Inflammatory macrophage treated with lipopolysaccharide for 1 hour (primary cell): Measurements from ENCODE around the gene PDK4.
"Not testable (repeated sequence)": the region's sequence is repeated elsewhere in the genome, so short reads cannot be mapped to it uniquely, and the experiment has no call there.

ENCODE experiments used
- DNase-seq, 2 donors: peaks; one replicate each; pipeline ENCODE4 v3.0.0-alpha.2; 2020 to 2022

The PDK4 gene

GRCh38 chr7:95596198-95597063 lies at the start of gene PDK4:
Gene PDK4, minus strand, starts transcription at chr7:95596516. Its CDS starts 223 bp downstream, at chr7:95596293.
- peak; percentile 65 to 72 for DNase-seq

DNA sequence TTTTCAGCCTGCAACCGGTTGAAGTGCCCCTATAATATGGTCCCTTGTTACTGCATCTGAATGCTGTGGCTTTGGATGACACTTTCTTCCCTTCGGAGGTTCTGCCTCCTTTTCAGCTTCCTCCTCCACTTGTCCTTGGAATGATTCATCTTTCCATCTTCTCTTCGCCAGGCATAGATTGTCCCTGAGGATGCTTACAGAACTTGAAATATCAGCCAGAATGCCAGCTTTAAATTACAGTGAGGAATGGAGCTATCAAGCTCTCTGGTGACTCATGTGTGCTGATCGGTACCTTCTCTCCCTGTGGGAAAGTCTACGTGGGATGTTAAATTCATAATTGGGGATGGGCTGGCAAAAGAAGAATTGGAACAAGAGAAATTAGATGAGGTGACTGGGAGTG lies 45.9 kb upstream of the PDK4 start:
- no peak for DNase-seq

- DNase-seq = no peak
Measured at GRCh38 chr7:95636140-95636940, 40.0 kb upstream of the PDK4 start.

GRCh38 chr7:95632609-95633008 lies 36.3 kb upstream of the PDK4 start:
- DNase-seq = no peak

DNA sequence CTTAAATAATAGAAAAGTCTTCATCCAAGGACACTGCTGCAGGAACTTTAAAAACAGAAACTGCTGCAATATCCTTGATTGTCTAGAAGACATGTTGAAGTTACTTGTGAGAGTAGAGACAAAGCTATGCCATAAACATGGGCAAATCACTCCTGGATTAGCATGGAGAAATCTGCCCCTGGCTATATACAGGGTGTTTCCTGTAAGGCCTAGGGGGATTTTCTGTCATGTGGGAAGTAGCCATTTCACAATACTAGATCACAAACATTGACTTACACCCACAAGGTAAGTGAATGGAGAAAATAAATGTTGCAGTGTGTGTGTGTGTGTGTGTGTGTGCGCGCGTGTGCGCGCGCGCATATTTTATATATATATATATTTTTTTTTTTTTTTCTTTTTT lies 35.2 kb upstream of the PDK4 start:
- DNase-seq = peak; percentile 20 to 57

DNA sequence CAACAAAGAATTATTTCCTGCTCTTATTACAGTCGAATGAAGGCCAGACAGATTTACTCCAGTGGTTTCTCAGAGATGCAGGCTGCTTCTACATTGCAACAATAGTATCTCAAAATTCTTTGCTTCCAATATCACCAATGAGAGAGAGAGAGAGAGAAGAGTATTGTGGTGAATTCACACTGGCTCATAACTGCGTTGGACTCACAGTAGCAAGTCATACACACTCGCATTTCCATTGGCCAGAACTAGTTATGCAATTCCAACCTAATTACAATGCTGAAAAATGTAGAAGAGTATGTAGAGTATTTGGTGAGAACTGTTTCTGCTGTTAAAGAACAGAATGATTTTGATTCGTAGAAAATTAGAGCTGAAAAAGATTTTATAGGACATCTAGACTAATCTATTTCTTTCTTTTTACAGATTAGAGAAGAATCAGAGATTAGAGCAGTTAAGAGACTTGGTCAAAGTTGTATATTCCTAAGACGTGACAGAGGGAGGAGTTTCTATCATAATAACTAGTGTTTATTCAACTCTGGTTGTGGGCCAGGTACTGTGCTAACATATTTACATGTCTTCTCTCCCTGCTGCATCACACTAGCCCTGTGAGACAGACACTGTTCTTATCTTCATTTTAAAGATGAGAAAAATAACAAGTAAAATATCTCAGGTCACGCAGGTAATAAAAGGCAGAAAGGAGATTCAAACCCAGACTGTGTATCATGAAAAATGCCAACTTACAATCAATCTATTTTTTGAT lies 34.6 kb upstream of the PDK4 start:
- no peak for DNase-seq

DNA sequence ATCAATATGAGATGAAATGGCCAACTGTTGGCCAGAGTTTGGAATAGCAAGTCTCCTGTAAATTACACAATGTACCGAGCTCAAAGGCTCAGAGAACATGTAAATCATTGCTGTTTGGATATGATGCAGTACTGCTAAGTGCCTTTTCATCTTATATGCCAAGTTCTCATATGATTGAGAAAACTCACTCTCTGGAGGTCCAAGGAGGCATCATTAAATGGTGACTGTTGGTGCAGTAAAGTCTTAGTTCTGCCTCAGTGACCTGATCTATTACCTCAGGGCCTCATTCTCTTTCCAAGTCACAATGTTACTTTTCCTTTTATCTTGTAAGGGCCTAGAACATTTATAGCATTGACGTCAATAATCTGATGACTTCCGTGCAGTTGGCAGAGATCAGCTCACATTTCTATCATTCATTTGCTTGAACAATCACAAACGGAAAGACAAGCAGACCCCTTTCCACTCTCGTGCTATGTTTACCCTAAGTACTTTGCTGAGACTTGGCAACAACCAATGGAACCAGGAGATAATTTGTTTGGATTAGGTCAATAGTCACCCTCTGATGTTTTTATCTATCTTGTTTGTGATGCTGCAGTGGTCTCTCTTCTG lies 32.6 kb upstream of the PDK4 start:
- no peak for DNase-seq

DNA sequence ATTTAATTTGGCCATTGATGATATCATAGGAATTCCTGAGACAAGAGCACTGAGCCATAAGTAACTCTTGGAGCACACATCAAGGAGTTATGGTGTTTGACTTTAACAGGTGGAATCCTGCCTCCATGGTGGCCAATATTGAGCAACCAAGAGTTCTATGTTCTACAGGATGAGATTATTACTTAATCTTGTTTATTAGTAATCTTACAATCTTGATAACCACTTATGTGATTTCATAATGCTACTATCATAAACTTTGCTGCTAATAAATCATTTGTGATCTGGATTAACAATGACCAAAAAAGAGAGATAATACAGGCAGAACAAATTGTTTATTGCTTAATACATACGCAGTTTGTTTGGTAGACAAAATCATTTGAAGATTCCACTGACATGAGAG lies 27.5 kb upstream of the PDK4 start:
- DNase-seq = no peak

GRCh38 chr7:95622859-95623258 lies 26.5 kb upstream of the PDK4 start:
- no peak for DNase-seq

GRCh38 chr7:95622001-95622549 lies 25.8 kb upstream of the PDK4 start:
- DNase-seq = no peak

DNA sequence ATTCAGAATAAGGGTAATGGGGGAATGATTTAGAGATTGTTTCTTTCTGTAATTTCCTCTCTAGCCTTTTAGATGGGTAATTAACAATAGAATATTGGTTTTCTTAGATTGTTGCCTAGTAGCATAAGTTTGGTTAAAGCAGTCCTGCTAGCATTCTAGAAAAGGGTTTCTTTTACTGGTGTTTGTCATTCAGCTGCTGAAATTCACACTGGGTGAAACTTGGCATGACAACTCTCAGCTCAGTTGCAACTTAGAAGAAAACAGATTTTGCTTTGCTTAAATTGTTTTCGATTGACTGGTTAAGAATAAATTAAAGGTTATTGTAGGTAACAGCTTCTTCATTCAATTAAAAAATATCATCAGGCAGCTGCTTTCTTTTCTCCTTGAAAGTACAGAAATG lies 25.1 kb upstream of the PDK4 start:
- no peak for DNase-seq

DNA sequence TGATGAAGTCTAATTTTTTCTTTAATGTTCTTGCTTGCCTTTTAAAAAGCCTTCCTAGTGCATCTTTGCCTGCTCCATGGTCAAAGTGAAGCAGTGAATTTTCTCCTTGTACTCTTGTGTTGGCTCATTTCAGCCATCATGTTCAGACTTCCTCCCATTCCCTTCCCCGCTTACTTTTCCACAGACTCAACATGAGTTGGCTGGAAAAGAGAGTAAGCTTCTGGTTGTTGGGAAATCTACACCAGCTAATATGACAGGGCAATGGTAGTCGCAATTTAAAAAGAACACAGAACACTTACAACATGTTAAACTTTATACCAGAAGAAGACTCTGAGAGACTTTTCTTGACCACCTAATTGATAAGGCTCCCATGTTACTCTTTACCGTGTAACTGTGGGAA lies 24.3 kb upstream of the PDK4 start:
- no peak for DNase-seq

GRCh38 chr7:95619921-95620320 lies 23.6 kb upstream of the PDK4 start:
- peak; percentile 14 to 29 for DNase-seq

DNA sequence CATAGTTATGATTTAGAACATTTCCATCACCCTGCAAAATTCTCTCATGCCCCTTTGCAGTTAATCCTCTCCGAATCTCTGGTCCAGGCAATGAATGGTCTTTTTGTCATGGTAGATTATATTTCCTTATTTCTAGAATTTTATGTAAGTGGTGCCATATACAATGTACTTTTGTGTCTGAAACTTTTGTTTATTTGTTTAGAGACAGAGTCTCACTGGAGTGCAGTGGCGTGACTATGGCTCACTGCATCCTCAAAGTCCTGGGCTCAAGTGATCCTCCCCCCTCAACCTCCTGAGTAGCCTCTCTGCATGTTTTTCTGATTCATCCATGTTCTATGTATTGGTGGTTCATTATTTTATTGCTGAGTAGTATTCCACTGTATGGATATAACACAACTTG lies 23.2 kb upstream of the PDK4 start:
- no peak for DNase-seq

DNA sequence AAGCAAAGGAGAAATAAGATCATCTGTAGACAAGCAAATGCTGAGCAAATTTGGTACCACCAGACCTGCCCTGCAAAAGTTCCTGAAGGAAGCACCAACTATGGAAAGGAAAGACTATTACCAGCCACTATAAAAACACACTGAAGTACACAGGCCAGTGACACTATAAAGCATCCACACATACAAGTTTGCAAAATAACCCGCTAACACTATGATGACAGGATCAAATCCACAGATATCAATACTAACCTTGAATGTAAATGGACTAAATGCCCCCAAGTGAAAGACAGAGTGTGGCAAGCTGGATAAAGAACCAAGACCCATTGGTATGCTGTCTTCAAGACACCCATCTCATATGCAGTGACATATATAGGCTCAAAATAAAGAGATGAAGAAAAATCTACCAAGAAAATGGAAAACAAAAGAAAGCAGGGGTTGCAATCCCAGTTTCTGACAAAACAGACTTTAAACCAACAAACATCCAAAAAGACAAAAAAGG lies 18.2 kb upstream of the PDK4 start:
- no peak for DNase-seq

GRCh38 chr7:95611224-95611623 lies 14.9 kb upstream of the PDK4 start:
- no peak for DNase-seq

DNA sequence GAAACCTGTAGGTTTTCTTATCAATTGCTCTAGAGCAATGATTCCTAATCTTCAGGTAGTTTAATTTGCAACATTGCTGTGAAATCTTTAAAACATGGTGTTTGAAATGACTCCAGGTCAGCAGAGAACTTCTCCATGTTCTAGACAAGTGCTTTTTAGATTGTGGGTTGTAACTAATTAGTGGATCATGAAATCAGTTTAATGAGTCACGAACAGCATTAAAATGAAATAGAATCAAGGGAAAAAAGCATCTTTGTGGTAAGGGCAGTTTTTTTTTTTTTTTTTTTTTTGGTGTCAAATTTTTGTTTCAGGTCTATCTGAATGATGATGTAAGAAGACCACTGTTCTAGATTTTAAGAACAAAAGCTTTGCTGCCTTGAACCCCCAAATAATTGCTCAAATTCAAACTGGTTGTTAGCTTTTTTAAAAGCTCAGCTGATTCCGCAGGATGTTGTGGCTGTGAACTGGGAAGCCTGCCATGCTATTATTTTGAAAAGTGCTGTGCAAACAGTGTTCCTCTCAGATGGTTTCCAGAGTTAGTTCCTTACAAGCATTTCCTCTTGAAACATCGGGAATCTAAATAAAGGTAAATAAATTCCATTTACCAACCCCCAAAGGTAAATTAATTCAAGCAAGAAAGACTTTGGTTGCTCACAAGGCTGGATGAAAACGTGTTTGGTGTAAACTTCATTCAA lies 13.1 kb upstream of the PDK4 start:
- no peak for DNase-seq

DNA sequence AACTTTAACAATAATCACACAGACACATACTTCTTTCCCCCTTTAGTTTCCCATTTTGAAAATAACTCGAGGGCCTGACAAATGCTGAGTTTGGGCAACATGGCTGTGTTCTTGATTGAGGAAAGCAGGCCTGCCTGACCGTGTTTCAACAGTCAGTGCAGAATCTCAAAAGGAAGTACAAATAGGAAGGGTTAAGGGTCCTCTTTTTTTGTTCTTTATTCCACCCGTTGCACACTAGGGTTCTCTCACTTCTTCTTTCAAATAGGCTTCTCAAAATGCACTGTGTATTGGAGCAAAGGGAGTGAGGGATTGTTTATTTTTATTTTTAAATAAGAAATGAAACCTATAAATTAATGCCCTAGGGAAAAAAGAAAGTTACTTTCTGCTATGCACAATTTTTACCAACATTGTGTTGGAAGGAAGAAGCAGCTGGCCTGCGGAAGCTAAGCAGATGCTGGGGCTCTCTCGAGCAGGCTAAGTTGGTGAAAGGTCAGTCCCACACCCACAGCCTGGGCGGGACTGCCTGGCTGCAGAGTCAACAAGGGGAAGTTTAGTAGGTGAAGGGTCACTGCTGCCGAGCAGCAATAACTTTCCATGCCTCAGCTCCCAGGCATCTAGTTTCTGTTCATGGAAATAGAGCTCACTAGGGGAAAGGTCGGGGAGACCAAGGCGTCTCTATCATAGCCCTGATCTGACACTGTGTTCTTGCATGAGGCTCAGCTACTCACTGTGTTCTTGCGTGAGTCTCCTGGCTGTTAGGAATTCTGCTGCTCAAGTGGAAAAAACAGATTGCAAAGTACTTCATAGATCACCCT lies 12.2 kb upstream of the PDK4 start:
- peak; percentile 92 to 93 for DNase-seq

DNA sequence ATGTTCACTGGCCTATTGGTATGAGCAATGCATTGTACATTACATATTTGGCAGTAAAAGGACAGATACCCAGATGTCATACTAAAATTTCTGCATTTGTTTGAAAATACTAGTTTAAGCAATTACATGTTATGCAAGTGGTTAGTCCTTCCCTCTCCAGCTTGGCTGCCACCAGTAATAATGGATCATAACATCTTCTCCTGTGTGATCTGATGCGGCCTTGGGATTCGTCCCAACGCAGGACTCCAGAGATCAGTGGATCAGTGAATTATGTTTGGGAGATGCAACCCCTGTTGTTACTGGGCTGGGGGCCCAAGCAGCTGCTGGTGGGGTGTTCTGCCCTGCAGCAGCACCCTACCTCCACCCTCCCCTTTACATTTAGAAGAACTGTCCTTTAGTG lies 11.2 kb upstream of the PDK4 start:
- peak; percentile 55 to 62 for DNase-seq

DNA sequence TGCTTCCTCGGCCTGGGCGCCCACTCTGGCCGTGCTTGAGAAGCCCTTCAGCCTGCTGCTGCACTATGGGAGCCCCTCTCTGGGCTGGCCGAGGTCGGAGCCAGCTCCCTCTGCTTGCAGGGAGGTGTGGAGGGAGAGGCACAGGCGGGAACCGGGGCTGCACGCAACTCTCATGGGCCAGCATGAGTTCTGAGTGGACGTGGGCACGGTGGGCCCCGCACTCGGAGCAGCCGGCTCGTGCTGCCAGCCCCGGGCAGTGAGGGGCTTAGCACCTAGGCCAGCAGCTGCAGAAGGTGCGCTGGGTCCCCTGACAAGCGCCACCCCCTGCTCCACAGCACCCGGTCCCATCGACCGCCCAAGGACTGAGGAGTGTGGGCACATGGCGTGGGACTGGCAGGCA lies 9.0 kb upstream of the PDK4 start:
- DNase-seq = no peak

GRCh38 chr7:95604811-95605210 lies 8.5 kb upstream of the PDK4 start:
- DNase-seq = not testable (repeated sequence)
